Activated CD4-positive, alpha-beta T cell treated with anti-CD3 and anti-CD28 coated beads, Interleukin-10, Interleukin-2, amounts not matched to agents 100 ng/mL and 50 ng/mL, durations not matched to agents 16 hours and 8 hours (primary cell): ENCODE results near the gene EIF5B.
A peak's percentile ranks its signal among the peaks of the same experiment; 100 is the strongest.

Experiments used
- DNase-seq: peaks from one replicate; pipeline ENCODE4 v3.0.0-alpha.2; 2020

EIF5B gene

GRCh38 chr2:99417396-99417795 is 80.2 kb downstream of the EIF5B start:
- DNase-seq, result no peak

DNA sequence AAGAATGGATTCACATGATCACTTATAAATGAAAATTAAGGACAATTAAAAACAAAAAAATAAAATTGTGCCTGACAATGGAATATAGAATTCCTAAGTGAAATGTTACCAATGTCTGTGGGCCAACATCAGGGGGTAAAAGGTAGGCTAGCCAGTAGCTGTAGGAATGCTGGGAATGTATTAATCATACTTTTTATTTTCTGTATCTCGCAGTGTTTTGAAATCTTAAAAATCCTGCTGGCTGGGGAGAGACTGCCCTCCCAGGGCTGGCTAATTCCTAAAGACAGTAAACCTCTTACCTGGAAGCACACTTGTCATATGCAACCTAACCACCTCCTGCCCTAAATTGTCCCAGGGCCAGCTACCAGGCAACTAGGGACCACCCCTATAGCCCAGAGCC is 82.8 kb downstream of the EIF5B start:
- DNase-seq, result no peak

GRCh38 chr2:99420751-99421299 is 83.6 kb downstream of the EIF5B start:
- no peak for DNase-seq

GRCh38 chr2:99421469-99421868 is 84.3 kb downstream of the EIF5B start:
- no peak for DNase-seq

DNA sequence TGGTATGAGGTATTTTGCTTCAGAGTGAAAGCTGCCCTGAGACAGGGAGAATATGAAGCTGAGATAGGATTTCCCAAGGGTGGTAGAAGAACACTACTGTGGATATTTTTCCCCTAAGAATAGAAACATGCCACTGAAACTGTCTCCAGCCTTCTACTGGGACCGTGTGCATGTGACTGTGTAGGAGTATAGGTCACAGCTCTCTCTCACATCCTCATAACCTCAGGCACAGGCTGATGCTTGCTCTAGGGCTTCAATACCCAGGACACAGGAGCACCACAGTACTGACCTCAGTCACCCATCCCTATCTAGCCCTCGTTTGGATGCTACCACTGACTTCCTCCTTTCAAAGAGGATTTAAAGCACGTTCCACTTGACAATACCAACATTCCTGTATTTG is 85.4 kb downstream of the EIF5B start:
- DNase-seq, result no peak

DNA sequence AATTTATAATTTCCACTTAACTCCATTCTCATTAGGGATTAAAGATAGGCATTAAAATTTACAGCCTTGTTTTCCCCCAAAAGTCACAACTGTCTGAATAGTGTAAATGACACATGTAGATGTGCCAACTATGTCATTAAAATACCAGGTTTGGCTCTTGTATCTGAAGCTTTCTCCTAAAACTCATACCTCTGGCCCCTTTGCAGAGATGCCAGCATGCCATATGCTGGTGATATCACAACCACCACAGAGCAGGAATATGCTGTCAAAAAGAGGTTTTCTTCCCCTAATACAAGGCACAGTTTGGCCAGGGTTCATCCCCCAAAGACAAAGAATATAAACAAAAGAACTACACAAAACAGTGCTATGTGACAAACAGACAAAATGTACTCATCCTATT is 87.2 kb downstream of the EIF5B start:
- no peak for DNase-seq

DNA sequence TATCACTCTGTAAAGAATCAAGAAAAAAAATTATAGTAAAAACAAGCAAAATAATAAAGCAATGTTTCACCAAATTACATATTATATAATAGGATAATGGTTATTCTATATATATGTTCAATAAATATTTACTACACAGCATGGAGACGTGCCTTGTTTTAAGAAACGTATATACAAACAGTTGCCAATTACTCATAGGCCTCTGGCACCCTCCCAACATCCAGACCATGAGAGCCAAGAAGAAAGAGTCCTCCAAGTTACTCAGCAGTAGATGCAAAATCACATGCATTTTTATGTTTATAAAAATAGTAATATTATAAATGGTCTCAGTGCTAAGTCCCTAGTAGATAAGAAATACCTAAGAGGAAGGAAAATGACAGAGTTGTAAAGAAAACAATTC is 87.8 kb downstream of the EIF5B start:
- no peak for DNase-seq

GRCh38 chr2:99430614-99431291 is 93.6 kb downstream of the EIF5B start:
- DNase-seq, result no peak

DNA sequence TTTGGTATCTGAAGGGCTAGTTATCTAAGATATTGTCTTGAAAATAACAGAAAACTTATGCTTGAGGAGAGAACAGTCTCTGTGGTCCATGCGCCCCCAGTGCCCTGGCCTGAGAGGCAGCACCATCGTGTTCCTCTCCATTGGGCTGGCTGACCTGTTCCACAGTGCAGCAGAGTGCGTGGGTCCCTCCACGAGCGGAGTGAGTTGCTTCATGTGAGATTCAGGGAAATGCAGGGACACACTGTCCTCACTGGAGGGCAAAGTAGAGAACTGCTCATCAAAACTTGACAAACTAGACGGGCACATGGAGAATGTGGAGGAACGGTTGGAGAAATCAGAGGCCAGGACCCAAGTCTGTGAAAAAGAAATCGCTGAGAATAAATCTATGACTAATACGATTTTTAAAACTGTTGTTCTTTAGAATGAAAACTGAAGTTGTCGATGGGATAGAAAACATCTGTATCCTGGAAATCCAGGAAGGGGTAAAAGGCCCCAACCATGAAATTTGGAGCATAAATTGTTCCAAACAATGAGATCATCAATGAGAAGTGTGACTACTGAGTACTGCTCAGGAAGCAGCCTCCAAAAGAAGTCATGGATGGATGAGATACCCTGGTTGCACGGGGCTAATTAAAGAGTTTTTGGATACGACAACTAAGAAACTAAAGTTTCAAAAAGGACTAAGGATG is 94.5 kb downstream of the EIF5B start:
- DNase-seq, result no peak

DNA sequence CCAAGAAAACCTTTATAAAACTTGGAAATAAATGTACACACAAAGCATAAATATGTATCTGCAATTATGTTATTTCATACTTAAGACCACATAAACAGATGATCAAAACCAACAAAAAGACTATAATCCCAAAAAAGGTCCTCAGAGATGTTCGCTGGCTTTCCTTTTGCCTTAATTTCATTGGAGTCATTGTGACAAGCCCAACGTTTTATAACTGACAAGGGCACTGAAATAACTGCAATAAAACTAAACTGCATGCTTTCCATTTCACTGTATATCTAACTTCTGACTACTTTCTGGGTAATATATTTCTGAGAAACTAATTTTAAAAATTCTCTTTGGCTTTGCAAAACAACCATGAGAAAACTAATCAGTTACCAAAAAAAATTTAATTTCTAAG is 96.2 kb downstream of the EIF5B start:
- no peak for DNase-seq

GRCh38 chr2:99436874-99437273 is 99.7 kb downstream of the EIF5B start:
- DNase-seq, result no peak

DNA sequence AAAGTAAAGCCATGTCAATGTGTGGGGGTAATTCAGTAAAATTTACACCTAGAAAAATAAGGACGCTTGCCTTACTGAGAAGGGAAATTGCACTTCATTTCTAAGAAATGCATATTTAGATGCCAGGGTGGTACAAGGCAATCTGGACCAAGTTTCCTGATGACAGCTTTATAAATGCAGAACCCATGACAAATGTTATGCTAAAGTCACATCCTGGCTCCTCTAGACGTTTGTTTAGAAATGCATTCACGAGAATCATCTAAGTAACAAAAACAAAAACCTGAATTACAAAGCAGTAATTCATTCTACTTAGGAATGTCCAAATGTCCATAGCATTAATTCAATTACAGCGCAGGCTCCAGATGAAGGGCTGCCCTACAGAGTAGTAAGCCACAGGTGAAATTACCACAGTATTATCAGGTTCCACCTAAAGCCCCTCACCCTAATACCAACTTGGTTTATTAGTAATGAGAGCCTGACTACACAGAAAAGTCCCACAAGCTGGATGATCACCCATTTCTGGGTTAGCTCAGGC is 102.8 kb downstream of the EIF5B start:
- no peak for DNase-seq

- DNase-seq, result no peak
Observed at GRCh38 chr2:99442837-99443236, 105.6 kb downstream of the EIF5B start.

- DNase-seq, result peak; percentile 3
Observed at GRCh38 chr2:99444222-99444621, 107.0 kb downstream of the EIF5B start.

- DNase-seq, result no peak
Observed at GRCh38 chr2:99445065-99445464, 107.9 kb downstream of the EIF5B start.

DNA sequence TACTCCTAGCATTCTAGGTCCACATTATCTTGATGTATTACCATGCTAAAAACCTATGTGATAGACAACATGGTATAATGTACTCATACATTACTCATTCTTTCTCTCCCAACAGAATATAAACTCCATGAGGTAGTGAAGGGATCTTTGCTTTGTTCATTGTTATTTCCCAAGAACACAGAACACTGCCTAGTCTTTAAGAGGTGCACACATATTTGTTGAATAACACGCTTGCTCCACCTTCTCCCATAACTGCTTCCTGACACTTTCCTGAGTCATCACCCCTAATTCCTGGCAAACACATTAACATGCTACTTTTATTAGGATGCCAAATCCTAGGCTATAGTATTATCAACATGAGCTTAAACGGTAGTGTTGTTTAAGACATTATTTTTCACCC is 111.4 kb downstream of the EIF5B start:
- DNase-seq, result no peak

DNA sequence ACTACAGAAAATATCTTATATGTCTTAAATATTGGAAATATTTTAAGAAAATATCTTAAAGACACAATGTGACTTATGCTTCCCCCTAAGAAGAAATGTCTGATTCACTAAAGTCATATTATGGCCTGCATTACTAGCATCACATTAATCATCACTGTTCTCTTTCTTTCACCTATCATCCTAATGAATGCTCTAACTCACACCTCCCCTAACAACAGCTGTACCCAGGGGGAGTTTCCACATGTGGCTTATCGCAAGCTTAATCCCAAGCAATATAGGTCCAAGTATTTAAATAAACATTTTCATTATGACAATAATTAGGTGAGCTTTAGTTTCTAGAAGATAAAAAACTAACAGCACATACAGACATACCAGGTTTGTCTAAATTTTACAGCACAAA is 113.0 kb downstream of the EIF5B start:
- DNase-seq, result no peak
